ENCODE measurements around the gene SERINC2.
"Not testable (repeated sequence)": the region's sequence is repeated elsewhere in the genome, so short reads cannot be mapped to it uniquely, and the experiment has no call there.

The SERINC2 gene

GRCh38 chr1:31474567-31474966, 61.6 kb downstream of the SERINC2 start:
- Histone ChIP-seq H3F3A (ENCODE audit: insufficient read depth, low read length) (peaks cover 14% of the 10 kb centered on the region; the same call in 1 of the 2 replicates), H3K4me1 (ENCODE audit: low read length) (peaks cover 40% of the 10 kb centered on the region)
- H3K9me2 ChIP-seq (replicated peaks; ENCODE audit: insufficient read depth, low read length); H3K27me3 ChIP-seq (replicated peaks; ENCODE audit: insufficient read depth, low read length); H3K9me3 ChIP-seq (replicated peaks; ENCODE audit: insufficient read depth, low read length); H4K20me1 ChIP-seq (ENCODE audit: insufficient read depth, low read length); H3K27ac ChIP-seq (ENCODE audit: low read length); H2AFZ ChIP-seq (ENCODE audit: low read length); H3K79me2 ChIP-seq (ENCODE audit: low read length); H3K36me3 ChIP-seq (replicated peaks; ENCODE audit: insufficient read depth, low read length); DNase-seq; H3K4me3 ChIP-seq (ENCODE audit: low read length); H3K9ac ChIP-seq (ENCODE audit: low read length); H3K4me2 ChIP-seq (ENCODE audit: low read depth, low read length): not testable (repeated sequence)

- peak overlapping the region; percentile 27; the same call in 1 of the 2 replicates for H3K4me2 ChIP-seq (ENCODE audit: low read depth, low read length)
- H2AFZ ChIP-seq (ENCODE audit: low read length): peak overlapping the region; percentile 69
These were observed 64.2 kb downstream of the SERINC2 start for GRCh38 chr1:31476891-31477846.

DNA sequence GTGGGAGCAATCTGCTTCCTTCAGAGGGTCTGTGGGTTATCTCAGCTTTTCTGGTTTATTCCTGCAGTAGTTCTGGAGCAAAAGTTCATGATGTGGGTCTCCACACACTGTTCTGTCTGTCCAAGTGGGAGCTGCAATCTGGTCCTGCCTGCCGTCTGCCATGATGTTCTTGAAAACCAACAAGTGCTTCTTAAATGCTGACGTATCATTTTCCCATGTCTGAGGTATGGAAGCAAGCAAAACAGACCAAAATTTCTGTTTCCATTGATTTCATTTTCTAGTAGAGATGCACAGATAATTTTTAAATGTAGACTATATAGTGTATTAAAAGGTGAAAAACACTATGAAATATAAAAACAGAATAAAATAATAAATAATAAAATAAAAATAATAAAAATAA, 65.2 kb downstream of the SERINC2 start:
- Histone ChIP-seq H3K4me3 (ENCODE audit: low read length) (no peak overlapping the region), H3K36me3 (replicated peaks; ENCODE audit: insufficient read depth, low read length) (no peaks in the 10 kb centered on the region), H3K9me3 (replicated peaks; ENCODE audit: insufficient read depth, low read length) (no peaks in the 10 kb centered on the region), H3K79me2 (ENCODE audit: low read length) (no peaks in the 10 kb centered on the region), H3F3A (ENCODE audit: insufficient read depth, low read length) (peaks cover 14% of the 10 kb centered on the region; the same call in 1 of the 2 replicates), H3K27me3 (replicated peaks; ENCODE audit: insufficient read depth, low read length) (no peaks in the 10 kb centered on the region), H3K4me1 (ENCODE audit: low read length) (peaks cover 22% of the 10 kb centered on the region), H3K9me2 (replicated peaks; ENCODE audit: insufficient read depth, low read length) (no peaks in the 10 kb centered on the region), H3K27ac (ENCODE audit: low read length) (peak overlapping the region; percentile 84; the same call in 1 of the 2 replicates), H4K20me1 (ENCODE audit: insufficient read depth, low read length) (no peaks in the 10 kb centered on the region), H3K9ac (ENCODE audit: low read length) (peak overlapping the region; percentile 22; the same call in 1 of the 2 replicates), H2AFZ (ENCODE audit: low read length) (peak overlapping the region; percentile 69), H3K4me2 (ENCODE audit: low read depth, low read length) (no peak overlapping the region)
- TF ChIP-seq EZH2phosphoT487 (IDR thresholded peaks at IDR 0.05; ENCODE audit: low read length): no peak
- TF ChIP-seq EZH2 (optimal IDR thresholded peaks at IDR 0.05; ENCODE audit: low read depth, low read length): no peak
- TF ChIP-seq CTCF (IDR thresholded peaks at IDR 0.05; ENCODE audit: low read length): no peak
- DNase-seq: no peak

More at GRCh38 chr1:31476891-31477846, 64.2 kb downstream of the SERINC2 start:
- Histone ChIP-seq H3K36me3 (replicated peaks; ENCODE audit: insufficient read depth, low read length) (no peaks in the 10 kb centered on the region), H3K9me3 (replicated peaks; ENCODE audit: insufficient read depth, low read length) (no peaks in the 10 kb centered on the region), H3F3A (ENCODE audit: insufficient read depth, low read length) (peaks cover 14% of the 10 kb centered on the region; the same call in 1 of the 2 replicates), H4K20me1 (ENCODE audit: insufficient read depth, low read length) (no peaks in the 10 kb centered on the region), H3K27ac (ENCODE audit: low read length) (peak overlapping the region; percentile 84; the same call in 1 of the 2 replicates), H3K9ac (ENCODE audit: low read length) (peak overlapping the region; percentile 22; the same call in 1 of the 2 replicates), H3K4me1 (ENCODE audit: low read length) (peaks cover 27% of the 10 kb centered on the region), H3K4me3 (ENCODE audit: low read length) (no peak overlapping the region), H3K27me3 (replicated peaks; ENCODE audit: insufficient read depth, low read length) (no peaks in the 10 kb centered on the region), H3K79me2 (ENCODE audit: low read length) (no peaks in the 10 kb centered on the region), H3K9me2 (replicated peaks; ENCODE audit: insufficient read depth, low read length) (no peaks in the 10 kb centered on the region)
- DNase-seq: peak; percentile 95
- no peak for TF ChIP-seq EZH2 (optimal IDR thresholded peaks at IDR 0.05; ENCODE audit: low read depth, low read length)
- no peak for TF ChIP-seq EZH2phosphoT487 (IDR thresholded peaks at IDR 0.05; ENCODE audit: low read length)
- TF ChIP-seq CTCF (IDR thresholded peaks at IDR 0.05; ENCODE audit: low read length): no peak
